Measurements from ENCODE around the gene EPG5.
A peak's percentile ranks its signal among the peaks of the same experiment; 100 is the strongest.
"Not testable (repeated sequence)": the region's sequence is repeated elsewhere in the genome, so short reads cannot be mapped to it uniquely, and the experiment has no call there.

The EPG5 gene

GRCh38 chr18:45998244-45998643, 31.1 kb upstream of the EPG5 start:
- H3K4me2 ChIP-seq (ENCODE audit: low read length): no peak overlapping the region
- peaks cover 10% of the 10 kb centered on the region for H3K4me1 ChIP-seq (ENCODE audit: control insufficient read depth, insufficient read depth, low read length)
- H3K4me3 ChIP-seq (ENCODE audit: low read length): no peak overlapping the region
- no peaks in the 10 kb centered on the region for H3K27me3 ChIP-seq (ENCODE audit: control insufficient read depth, insufficient read depth, low read length)
- no peaks in the 10 kb centered on the region for H3K36me3 ChIP-seq (ENCODE audit: insufficient read depth, low read length)
- no peak overlapping the region for H3K9ac ChIP-seq (ENCODE audit: low read depth, low read length)
- H3K9me3 ChIP-seq (replicated peaks; ENCODE audit: low read length): no peaks in the 10 kb centered on the region

- H3K4me1 ChIP-seq (ENCODE audit: control insufficient read depth, insufficient read depth, low read length): peaks cover 15% of the 10 kb centered on the region
These were observed 30.6 kb upstream of the EPG5 start for GRCh38 chr18:45997700-45998151.

GRCh38 chr18:45995461-45995860, 28.3 kb upstream of the EPG5 start:
- peaks cover 15% of the 10 kb centered on the region for H3K4me1 ChIP-seq (ENCODE audit: control insufficient read depth, insufficient read depth, low read length)
- H3K9me3 ChIP-seq (replicated peaks; ENCODE audit: low read length): no peaks in the 10 kb centered on the region
- no peak overlapping the region for H3K4me2 ChIP-seq (ENCODE audit: low read length)
- H3K36me3 ChIP-seq (ENCODE audit: insufficient read depth, low read length): no peaks in the 10 kb centered on the region
- no peaks in the 10 kb centered on the region for H3K27me3 ChIP-seq (ENCODE audit: control insufficient read depth, insufficient read depth, low read length)
- no peak overlapping the region for H3K4me3 ChIP-seq (ENCODE audit: low read length)
- H3K9ac ChIP-seq (ENCODE audit: low read depth, low read length): no peak overlapping the region

More at GRCh38 chr18:45997700-45998151, 30.6 kb upstream of the EPG5 start:
- no peaks in the 10 kb centered on the region for H3K36me3 ChIP-seq (ENCODE audit: insufficient read depth, low read length)
- no peak overlapping the region for H3K4me3 ChIP-seq (ENCODE audit: low read length)
- no peak overlapping the region for H3K9ac ChIP-seq (ENCODE audit: low read depth, low read length)
- H3K9me3 ChIP-seq (replicated peaks; ENCODE audit: low read length): no peaks in the 10 kb centered on the region
- H3K27me3 ChIP-seq (ENCODE audit: control insufficient read depth, insufficient read depth, low read length): no peaks in the 10 kb centered on the region
- no peak overlapping the region for H3K4me2 ChIP-seq (ENCODE audit: low read length)

GRCh38 chr18:45993438-45993837, 26.3 kb upstream of the EPG5 start:
- Histone ChIP-seq H3K36me3 (ENCODE audit: insufficient read depth, low read length) (no peaks in the 10 kb centered on the region), H3K9ac (ENCODE audit: low read depth, low read length) (peak overlapping the region; percentile 10), H3K4me3 (ENCODE audit: low read length) (no peak overlapping the region), H3K27me3 (ENCODE audit: control insufficient read depth, insufficient read depth, low read length) (no peaks in the 10 kb centered on the region), H3K9me3 (replicated peaks; ENCODE audit: low read length) (no peaks in the 10 kb centered on the region), H3K4me1 (ENCODE audit: control insufficient read depth, insufficient read depth, low read length) (peaks cover 15% of the 10 kb centered on the region), H3K4me2 (ENCODE audit: low read length) (peak overlapping the region; percentile 48)

GRCh38 chr18:45992527-45992926, 25.4 kb upstream of the EPG5 start:
- H3K4me3 ChIP-seq (ENCODE audit: low read length); H3K36me3 ChIP-seq (ENCODE audit: insufficient read depth, low read length); H3K9ac ChIP-seq (ENCODE audit: low read depth, low read length); H3K4me2 ChIP-seq (ENCODE audit: low read length); H3K9me3 ChIP-seq (replicated peaks; ENCODE audit: low read length); H3K27me3 ChIP-seq (ENCODE audit: control insufficient read depth, insufficient read depth, low read length): not testable (repeated sequence)
- H3K4me1 ChIP-seq (ENCODE audit: control insufficient read depth, insufficient read depth, low read length): peaks cover 15% of the 10 kb centered on the region

GRCh38 chr18:45991788-45992187, 24.7 kb upstream of the EPG5 start:
- Histone ChIP-seq H3K36me3 (ENCODE audit: insufficient read depth, low read length) (no peaks in the 10 kb centered on the region), H3K27me3 (ENCODE audit: control insufficient read depth, insufficient read depth, low read length) (no peaks in the 10 kb centered on the region), H3K9ac (ENCODE audit: low read depth, low read length) (no peak overlapping the region), H3K4me1 (ENCODE audit: control insufficient read depth, insufficient read depth, low read length) (peaks cover 15% of the 10 kb centered on the region), H3K9me3 (replicated peaks; ENCODE audit: low read length) (no peaks in the 10 kb centered on the region), H3K4me2 (ENCODE audit: low read length) (no peak overlapping the region), H3K4me3 (ENCODE audit: low read length) (no peak overlapping the region)

- Histone ChIP-seq H3K27me3 (ENCODE audit: control insufficient read depth, insufficient read depth, low read length) (no peaks in the 10 kb centered on the region), H3K4me2 (ENCODE audit: low read length) (no peak overlapping the region), H3K4me3 (ENCODE audit: low read length) (no peak overlapping the region), H3K9ac (ENCODE audit: low read depth, low read length) (no peak overlapping the region), H3K9me3 (replicated peaks; ENCODE audit: low read length) (no peaks in the 10 kb centered on the region), H3K4me1 (ENCODE audit: control insufficient read depth, insufficient read depth, low read length) (no peaks in the 10 kb centered on the region), H3K36me3 (ENCODE audit: insufficient read depth, low read length) (no peaks in the 10 kb centered on the region)
These were observed 17.6 kb upstream of the EPG5 start for GRCh38 chr18:45984546-45985235.

- Histone ChIP-seq H3K9me3 (replicated peaks; ENCODE audit: low read length) (no peaks in the 10 kb centered on the region), H3K4me1 (ENCODE audit: control insufficient read depth, insufficient read depth, low read length) (peaks cover 1% of the 10 kb centered on the region), H3K36me3 (ENCODE audit: insufficient read depth, low read length) (no peaks in the 10 kb centered on the region), H3K4me2 (ENCODE audit: low read length) (no peak overlapping the region), H3K9ac (ENCODE audit: low read depth, low read length) (no peak overlapping the region), H3K4me3 (ENCODE audit: low read length) (no peak overlapping the region), H3K27me3 (ENCODE audit: control insufficient read depth, insufficient read depth, low read length) (no peaks in the 10 kb centered on the region)
These were observed 14.7 kb upstream of the EPG5 start for GRCh38 chr18:45981821-45982220.

GRCh38 chr18:45980229-45980628, 13.1 kb upstream of the EPG5 start:
- Histone ChIP-seq H3K27me3 (ENCODE audit: control insufficient read depth, insufficient read depth, low read length) (no peaks in the 10 kb centered on the region), H3K4me1 (ENCODE audit: control insufficient read depth, insufficient read depth, low read length) (peaks cover 3% of the 10 kb centered on the region)

GRCh38 chr18:45978084-45978483, 11.0 kb upstream of the EPG5 start:
- H3K4me1 ChIP-seq (ENCODE audit: control insufficient read depth, insufficient read depth, low read length): peaks cover 6% of the 10 kb centered on the region
- no peak overlapping the region for H3K4me3 ChIP-seq (ENCODE audit: low read length)
- H3K27me3 ChIP-seq (ENCODE audit: control insufficient read depth, insufficient read depth, low read length): no peaks in the 10 kb centered on the region
- H3K9ac ChIP-seq (ENCODE audit: low read depth, low read length): no peak overlapping the region
- no peaks in the 10 kb centered on the region for H3K9me3 ChIP-seq (replicated peaks; ENCODE audit: low read length)
- no peaks in the 10 kb centered on the region for H3K36me3 ChIP-seq (ENCODE audit: insufficient read depth, low read length)
- no peak overlapping the region for H3K4me2 ChIP-seq (ENCODE audit: low read length)

More at GRCh38 chr18:45980229-45980628, 13.1 kb upstream of the EPG5 start:
- Histone ChIP-seq H3K36me3 (ENCODE audit: insufficient read depth, low read length) (no peaks in the 10 kb centered on the region), H3K4me2 (ENCODE audit: low read length) (no peak overlapping the region), H3K9ac (ENCODE audit: low read depth, low read length) (no peak overlapping the region), H3K4me3 (ENCODE audit: low read length) (no peak overlapping the region), H3K9me3 (replicated peaks; ENCODE audit: low read length) (no peaks in the 10 kb centered on the region)

- Histone ChIP-seq H3K4me2 (ENCODE audit: low read length) (no peak overlapping the region), H3K9me3 (replicated peaks; ENCODE audit: low read length) (no peaks in the 10 kb centered on the region), H3K4me1 (ENCODE audit: control insufficient read depth, insufficient read depth, low read length) (peaks cover 6% of the 10 kb centered on the region), H3K36me3 (ENCODE audit: insufficient read depth, low read length) (no peaks in the 10 kb centered on the region), H3K4me3 (ENCODE audit: low read length) (no peak overlapping the region), H3K9ac (ENCODE audit: low read depth, low read length) (no peak overlapping the region), H3K27me3 (ENCODE audit: control insufficient read depth, insufficient read depth, low read length) (no peaks in the 10 kb centered on the region)
These were observed 9.8 kb upstream of the EPG5 start for GRCh38 chr18:45976974-45977373.

GRCh38 chr18:45976566-45976965, 9.4 kb upstream of the EPG5 start:
- H3K4me1 ChIP-seq (ENCODE audit: control insufficient read depth, insufficient read depth, low read length): peaks cover 6% of the 10 kb centered on the region
- H3K4me3 ChIP-seq (ENCODE audit: low read length): no peak overlapping the region
- H3K9ac ChIP-seq (ENCODE audit: low read depth, low read length): no peak overlapping the region
- no peaks in the 10 kb centered on the region for H3K9me3 ChIP-seq (replicated peaks; ENCODE audit: low read length)
- H3K4me2 ChIP-seq (ENCODE audit: low read length): no peak overlapping the region
- H3K36me3 ChIP-seq (ENCODE audit: insufficient read depth, low read length): no peaks in the 10 kb centered on the region
- H3K27me3 ChIP-seq (ENCODE audit: control insufficient read depth, insufficient read depth, low read length): no peaks in the 10 kb centered on the region

Data from skeletal muscle satellite cell (primary cell).